Bladder microvascular endothelial cell (primary cell): ENCODE measurements around the gene OLFML2A. TPM values are rescaled to one million over a fixed set of nuclear protein-coding genes. Genes with fewer than 3 reads are reported as not detected.

Source experiments
- total RNA-seq: library from RNA; depleted of rRNA; stranded (reverse); fragments of >200 nt; gene quantifications from 2 replicates; pipeline ENCODE4 v1.2.3, GENCODE V29; 2014

Gene OLFML2A
- 0.32 and 2.0 TPM in 2 replicates for total RNA-seq

GRCh38 chr9:124776954-124777648, at the start of gene OLFML2A:
Gene OLFML2A, plus strand, starts transcription at chr9:124777133. Its CDS starts 138 bp downstream, at chr9:124777271.

GRCh38 chr9:124771021-124771866, 5.7 kb upstream of the OLFML2A start, which contains the start of gene NR6A1:
Gene NR6A1, minus strand, starts transcription at chr9:124771311.

GRCh38 chr9:124852829-124853531, 76.0 kb downstream of the OLFML2A start, which contains the start of gene WDR38:
Gene WDR38, plus strand, starts transcription at chr9:124853460. Its CDS starts 72 bp downstream, at chr9:124853532.

GRCh38 chr9:124861342-124862229, 84.7 kb downstream of the OLFML2A start, which contains the start of the genes ARPC5L and RPL35:
Gene ARPC5L, plus strand, starts transcription at chr9:124862130. Its CDS starts 7,161 bp downstream, at chr9:124869291.
Gene RPL35, minus strand, starts transcription at chr9:124861957. Its CDS starts 45 bp downstream, at chr9:124861912.

Other genes starting within 250 kb of the OLFML2A start
- 0.32 and 1.5 TPM in 2 replicates for gene NR6A1, start 5.8 kb upstream of the OLFML2A start, total RNA-seq
- gene WDR38, start 76.3 kb downstream of the OLFML2A start, total RNA-seq = not detected in 2 replicates
- 1,846 and 2,370 TPM in 2 replicates for gene RPL35, start 84.8 kb downstream of the OLFML2A start, total RNA-seq
- 21.0 and 29.8 TPM in 2 replicates for gene ARPC5L, start 85.0 kb downstream of the OLFML2A start, total RNA-seq
- gene GOLGA1, start 163.9 kb downstream of the OLFML2A start, total RNA-seq = 7.4 and 11.6 TPM in 2 replicates